ENCODE measurements around the gene MPC1.

Gene MPC1

GRCh38 chr6:166393535-166393823, 10.7 kb upstream of the MPC1 start:
- TF ChIP-seq EGR1 (IDR thresholded peaks at IDR 0.05) (no peak), USF1 (IDR thresholded peaks at IDR 0.05) (no peak), TEAD4 (IDR thresholded peaks at IDR 0.05) (no peak), MAX (IDR thresholded peaks at IDR 0.05) (no peak), CEBPB (IDR thresholded peaks at IDR 0.05) (no peak), CREB1 (IDR thresholded peaks at IDR 0.05; ENCODE audit: low read depth) (no peak), TAF1 (IDR thresholded peaks at IDR 0.05; ENCODE audit: low read depth) (no peak), FOXM1 (IDR thresholded peaks at IDR 0.05; ENCODE audit: borderline replicate concordance, low read depth) (no peak), YY1 (IDR thresholded peaks at IDR 0.05; ENCODE audit: low read depth) (no peak), REST (IDR thresholded peaks at IDR 0.05; ENCODE audit: low read depth) (no peak), RAD21 (IDR thresholded peaks at IDR 0.05; ENCODE audit: low read depth) (no peak), EP300 (IDR thresholded peaks at IDR 0.05; ENCODE audit: borderline replicate concordance) (no peak), TCF12 (IDR thresholded peaks at IDR 0.05; ENCODE audit: low read depth) (no peak), NFIC (IDR thresholded peaks at IDR 0.05) (no peak)

GRCh38 chr6:166389119-166389518, 6.4 kb upstream of the MPC1 start:
- TF ChIP-seq RAD21 (IDR thresholded peaks at IDR 0.05; ENCODE audit: low read depth) (no peak), YY1 (IDR thresholded peaks at IDR 0.05; ENCODE audit: low read depth) (no peak), TEAD4 (IDR thresholded peaks at IDR 0.05) (no peak), REST (IDR thresholded peaks at IDR 0.05; ENCODE audit: low read depth) (no peak), CREB1 (IDR thresholded peaks at IDR 0.05; ENCODE audit: low read depth) (no peak), USF1 (IDR thresholded peaks at IDR 0.05) (no peak), FOXM1 (IDR thresholded peaks at IDR 0.05; ENCODE audit: borderline replicate concordance, low read depth) (no peak), TAF1 (IDR thresholded peaks at IDR 0.05; ENCODE audit: low read depth) (no peak), MAX (IDR thresholded peaks at IDR 0.05) (no peak), EGR1 (IDR thresholded peaks at IDR 0.05) (no peak)

GRCh38 chr6:166388290-166389004, 5.7 kb upstream of the MPC1 start:
- TF ChIP-seq CEBPB (IDR thresholded peaks at IDR 0.05) (no peak), YY1 (IDR thresholded peaks at IDR 0.05; ENCODE audit: low read depth) (no peak), EGR1 (IDR thresholded peaks at IDR 0.05) (no peak), TEAD4 (IDR thresholded peaks at IDR 0.05) (no peak), CREB1 (IDR thresholded peaks at IDR 0.05; ENCODE audit: low read depth) (no peak), NFIC (IDR thresholded peaks at IDR 0.05) (no peak), EP300 (IDR thresholded peaks at IDR 0.05; ENCODE audit: borderline replicate concordance) (no peak), TAF1 (IDR thresholded peaks at IDR 0.05; ENCODE audit: low read depth) (no peak), USF1 (IDR thresholded peaks at IDR 0.05) (no peak), FOXM1 (IDR thresholded peaks at IDR 0.05; ENCODE audit: borderline replicate concordance, low read depth) (no peak), MAX (IDR thresholded peaks at IDR 0.05) (no peak), ZBTB7A (IDR thresholded peaks at IDR 0.05; ENCODE audit: low read depth) (no peak), TCF12 (IDR thresholded peaks at IDR 0.05; ENCODE audit: low read depth) (no peak), REST (IDR thresholded peaks at IDR 0.05; ENCODE audit: low read depth) (no peak)
